Endodermal cell (in vitro differentiated cells): Measurements from ENCODE around the gene MTIF2. TPM values are rescaled to one million over a fixed set of nuclear protein-coding genes. Genes with fewer than 3 reads are reported as not detected.

Experiments
- DNase-seq: peaks from one replicate; pipeline ENCODE4 v3.0.0-alpha.2; 2017
- H3K27ac ChIP-seq: 2 replicates; pipeline ENCODE4 v1.5.1; 2013; ENCODE audit warnings: mild to moderate bottlenecking, low read depth, low read length, moderate library complexity
- H3K27me3 ChIP-seq: 2 replicates; pipeline ENCODE4 v1.6.1; 2013; ENCODE audit warnings: mild to moderate bottlenecking, low read length, moderate library complexity; ENCODE audit not compliant: insufficient read depth, control insufficient read depth, poor library complexity, severe bottlenecking
- H3K36me3 ChIP-seq: 2 replicates; pipeline ENCODE4 v1.7.0; 2013; ENCODE audit warnings: mild to moderate bottlenecking, low read length, moderate library complexity; ENCODE audit not compliant: control insufficient read depth, insufficient read depth
- H3K4me1 ChIP-seq: one replicate; pipeline ENCODE4 v1.7.0; 2013; ENCODE audit warnings: low read length; ENCODE audit not compliant: control insufficient read depth, insufficient read depth
- H3K4me3 ChIP-seq: 2 replicates; pipeline ENCODE4 v1.5.1; 2013; ENCODE audit warnings: mild to moderate bottlenecking, low read length, moderate library complexity
- H3K9ac ChIP-seq: 2 replicates; pipeline ENCODE4 v1.6.1; 2013; ENCODE audit warnings: mild to moderate bottlenecking, low read length, moderate library complexity; ENCODE audit not compliant: poor library complexity, severe bottlenecking; ENCODE audit errors: extremely low read depth
- H3K9me3 ChIP-seq: 2 replicates; pipeline ENCODE4 v1.6.1; 2013; ENCODE audit warnings: mild to moderate bottlenecking, low read length, moderate library complexity; ENCODE audit not compliant: control insufficient read depth
- H3K27ac Mint-ChIP-seq: 2 replicates; pipeline ENCODE4 v1.8.0; 2020; ENCODE audit warnings: mixed read lengths
- H3K27me3 Mint-ChIP-seq: 2 replicates; pipeline ENCODE4 v1.8.0; 2021; ENCODE audit warnings: mild to moderate bottlenecking, mixed read lengths; ENCODE audit not compliant: insufficient read depth
- H3K36me3 Mint-ChIP-seq: 2 replicates; pipeline ENCODE4 v1.8.0; 2020; ENCODE audit warnings: low read depth, mixed read lengths
- H3K4me1 Mint-ChIP-seq: 2 replicates; pipeline ENCODE4 v1.8.0; 2020; ENCODE audit warnings: mixed read lengths
- H3K4me3 Mint-ChIP-seq: 2 replicates; pipeline ENCODE4 v1.8.0; 2020; ENCODE audit warnings: mild to moderate bottlenecking, moderate library complexity, mixed read lengths
- H3K9me3 Mint-ChIP-seq: 2 replicates; pipeline ENCODE4 v1.8.0; 2020; ENCODE audit warnings: mild to moderate bottlenecking, mixed read lengths
- CTCF ChIP-seq: fragments of 200-600 bp; sonication (generic); conservative IDR thresholded peaks from 2 replicates; pipeline ENCODE4 v1.5.0; 2021; ENCODE audit warnings: antibody characterized with exemption, mild to moderate bottlenecking
- WGBS, 2 experiments: methylation state at CpG; one replicate each; pipeline versions ENCODE4 v1.1.5 to v1.1.7; 2013; ENCODE audit warnings: missing lambda C conversion rate in 2 of 2, mixed read lengths in 1 of 2; ENCODE audit not compliant: insufficient coverage in 1 of 2, insufficient read length in 1 of 2; 5-methylcytosine and 5-hydroxymethylcytosine counted together
- total RNA-seq, 2 donors: library from RNA; stranded (reverse); fragmentation: NEBNext Ultra II Directional in 1 of 2; extraction: Animal tissue kit (Norgen Biotek cat#: 25700) in 1 of 2; gene quantifications; 2 replicates in 1 of 2; 3 replicates in 1 of 2; pipeline ENCODE4 v1.2.1, GENCODE V29; 2021

MTIF2 gene
- total RNA-seq, 2 donors from 2014 or later, result 30.7 to 35.3 TPM

GRCh38 chr2:55309446-55309845 is 40.4 kb upstream of the MTIF2 start:
- H3K36me3 ChIP-seq, result peaks cover 75% of the 10 kb centered on the region
- Mint-ChIP-seq H3K36me3 (peaks cover 31% of the 10 kb centered on the region), H3K27me3 (no peaks in the 10 kb centered on the region), H3K4me1 (no peaks in the 10 kb centered on the region), H3K4me3 (no peak overlapping the region), H3K27ac (no peak overlapping the region), H3K9me3 (no peaks in the 10 kb centered on the region)
- 92% methylated on average over 2 of the region's 2 CpGs; no CpG with 5 or more reads in 1 of the 2 experiments for WGBS, 2 experiments
- no peak overlapping the region for H3K27ac ChIP-seq
- no peaks in the 10 kb centered on the region for H3K4me1 ChIP-seq
- no peak for TF ChIP-seq CTCF
- H3K9ac ChIP-seq, result no peak overlapping the region
- no peaks in the 10 kb centered on the region for H3K9me3 ChIP-seq
- H3K4me3 ChIP-seq, result no peak overlapping the region
- no peaks in the 10 kb centered on the region for H3K27me3 ChIP-seq
- DNase-seq, result no peak

GRCh38 chr2:55302241-55302640 is 33.2 kb upstream of the MTIF2 start:
- no peak overlapping the region for H3K27ac Mint-ChIP-seq
- no peak overlapping the region for H3K9ac ChIP-seq
- H3K27ac ChIP-seq, result no peak overlapping the region
- no peaks in the 10 kb centered on the region for H3K4me1 Mint-ChIP-seq
- no peaks in the 10 kb centered on the region for H3K9me3 Mint-ChIP-seq
- H3K36me3 Mint-ChIP-seq, result peaks cover 24% of the 10 kb centered on the region
- H3K27me3 Mint-ChIP-seq, result no peaks in the 10 kb centered on the region
- no peak for DNase-seq
- H3K4me1 ChIP-seq, result no peaks in the 10 kb centered on the region
- no peak for TF ChIP-seq CTCF
- H3K36me3 ChIP-seq, result peaks cover 53% of the 10 kb centered on the region
- no peak overlapping the region for H3K4me3 Mint-ChIP-seq
- H3K27me3 ChIP-seq, result no peaks in the 10 kb centered on the region
- no peaks in the 10 kb centered on the region for H3K9me3 ChIP-seq
- 95 to 100% methylated on average over 2 to 3 of the region's 3 CpGs for WGBS, 2 experiments
- H3K4me3 ChIP-seq, result no peak overlapping the region

GRCh38 chr2:55301277-55301676 is 32.2 kb upstream of the MTIF2 start:
- no peaks in the 10 kb centered on the region for H3K9me3 ChIP-seq
- peaks cover 27% of the 10 kb centered on the region for H3K36me3 Mint-ChIP-seq
- H3K4me1 Mint-ChIP-seq, result no peaks in the 10 kb centered on the region
- no peak for DNase-seq
- H3K4me1 ChIP-seq, result no peaks in the 10 kb centered on the region
- no peak for TF ChIP-seq CTCF
- no peak overlapping the region for H3K4me3 Mint-ChIP-seq
- no peak overlapping the region for H3K4me3 ChIP-seq
- 100% methylated on average over 1 of the region's 1 CpG; no CpG with 5 or more reads in 1 of the 2 experiments for WGBS, 2 experiments
- H3K27ac Mint-ChIP-seq, result no peak overlapping the region
- no peak overlapping the region for H3K27ac ChIP-seq
- H3K9me3 Mint-ChIP-seq, result no peaks in the 10 kb centered on the region
- peaks cover 50% of the 10 kb centered on the region for H3K36me3 ChIP-seq
- H3K9ac ChIP-seq, result no peak overlapping the region
- H3K27me3 ChIP-seq, result no peaks in the 10 kb centered on the region
- no peaks in the 10 kb centered on the region for H3K27me3 Mint-ChIP-seq
